Forelimb muscle (tissue), 1 donor: Measurements from ENCODE around the gene FAM187B. TPM values are rescaled to one million over a fixed set of nuclear protein-coding genes. Genes with fewer than 3 reads are reported as not detected.

ENCODE experiments used
- DNase-seq: peaks from one replicate; pipeline ENCODE4 v3.0.0-alpha.2; 2013; ENCODE audit warnings: low read depth
- polyA plus RNA-seq: library from polyadenylated mRNA; unstranded; fragments of 120-200 nt; gene quantifications from one replicate; pipeline ENCODE4 v1.2.1, GENCODE V29; 2013; ENCODE audit not compliant: insufficient read length

FAM187B gene
- polyA plus RNA-seq, 1 donor, result not detected

DNA sequence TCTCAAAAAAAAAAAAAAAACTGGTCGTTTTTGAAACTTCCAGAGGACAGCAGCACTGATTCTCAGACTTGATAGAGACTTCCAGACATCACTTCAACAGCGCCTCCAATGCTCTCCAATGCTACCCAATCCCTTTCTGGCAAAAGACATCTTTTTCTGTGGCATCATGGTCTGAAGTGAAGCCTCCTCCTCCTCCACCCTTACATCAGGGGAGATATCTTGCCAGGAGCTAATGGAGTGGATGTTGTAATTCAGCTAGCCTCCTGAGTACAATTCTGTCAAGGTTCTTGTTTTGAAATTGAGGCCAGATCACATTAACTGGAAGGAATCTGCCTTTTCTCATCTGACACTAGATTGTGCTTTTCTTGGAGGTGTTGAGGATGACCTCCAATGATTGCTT, 49.8 kb downstream of the FAM187B start:
- no peak for DNase-seq

DNA sequence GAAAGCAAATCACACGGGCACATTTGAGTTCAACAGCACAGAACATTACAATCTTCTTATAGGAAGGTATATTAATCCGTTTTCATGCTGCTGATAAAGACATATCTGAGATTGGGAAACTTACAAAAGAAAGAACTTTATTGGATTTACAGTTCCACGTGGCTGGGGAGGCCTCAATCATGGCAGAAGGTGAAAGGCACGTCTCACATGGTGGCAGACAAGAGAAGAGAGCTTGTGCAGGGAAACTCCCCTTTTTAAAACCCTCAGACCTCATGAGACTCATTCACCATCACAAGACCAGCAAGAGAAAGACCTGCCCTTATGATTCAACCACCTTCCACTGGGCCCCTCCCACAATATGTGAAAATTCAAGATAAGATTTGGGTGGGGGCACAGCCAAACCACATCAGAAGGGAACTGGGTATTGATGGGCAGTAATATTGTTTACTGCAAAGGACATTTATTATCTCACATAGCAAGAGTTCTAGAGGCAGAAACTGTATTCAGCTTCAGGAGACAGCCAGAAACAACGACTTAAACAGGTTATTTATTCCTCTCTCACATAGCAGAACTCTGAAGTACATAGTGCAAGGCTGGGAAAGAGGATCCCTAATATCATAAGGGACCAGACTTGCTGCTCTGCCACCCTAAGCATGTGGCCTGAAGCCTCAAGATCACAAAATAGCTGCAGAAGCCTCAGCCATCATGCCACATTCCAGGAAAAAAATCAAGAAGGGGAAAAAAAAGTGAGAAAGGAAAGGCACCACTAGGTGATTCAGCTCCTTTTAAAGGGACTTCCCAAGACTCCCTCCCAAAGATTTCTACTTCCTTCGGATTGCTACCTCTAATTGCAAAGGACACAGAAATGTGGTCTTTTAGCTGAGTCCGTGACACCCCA, 50.9 kb downstream of the FAM187B start:
- DNase-seq, result no peak

DNA sequence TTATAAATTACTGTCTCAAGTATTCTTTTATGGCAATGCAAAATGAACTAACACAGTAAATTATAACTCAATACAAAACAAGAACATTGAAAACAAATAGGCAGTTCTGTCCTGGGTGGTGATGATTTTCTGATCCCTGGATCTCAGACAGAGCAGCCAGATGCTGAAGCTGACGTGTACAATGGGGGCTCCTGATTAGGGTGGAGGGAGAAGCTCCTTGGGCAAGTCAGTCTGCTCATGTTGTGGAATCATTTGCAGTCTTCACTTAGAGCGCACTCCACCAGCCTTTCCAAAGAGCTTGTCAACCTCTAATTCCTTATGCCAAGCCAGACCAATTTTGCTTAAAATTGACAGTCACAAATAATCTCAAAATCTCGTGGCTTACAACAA, 52.4 kb downstream of the FAM187B start:
- no peak for DNase-seq

Other genes starting within 250 kb of the FAM187B start
- 41.0 TPM for gene GRAMD1A, start 228.4 kb downstream of the FAM187B start, polyA plus RNA-seq
- 6.3 TPM for gene SCN1B, start 198.3 kb downstream of the FAM187B start, polyA plus RNA-seq
- 0.23 TPM for gene HPN, start 187.0 kb downstream of the FAM187B start, polyA plus RNA-seq
- 0.42 TPM for gene FXYD3, start 112.9 kb downstream of the FAM187B start, polyA plus RNA-seq
- 9.0 TPM for gene LGI4, start 93.7 kb downstream of the FAM187B start, polyA plus RNA-seq
- 261 TPM for gene FXYD1, start 89.9 kb downstream of the FAM187B start, polyA plus RNA-seq
- gene FXYD7, start 85.5 kb downstream of the FAM187B start, polyA plus RNA-seq, result 1.0 TPM
- 16.2 TPM for gene FXYD5, start 74.0 kb downstream of the FAM187B start, polyA plus RNA-seq
- gene LSR, start 20.3 kb upstream of the FAM187B start, polyA plus RNA-seq, result 3.7 TPM
- 100 TPM for gene USF2, start 40.2 kb upstream of the FAM187B start, polyA plus RNA-seq
- 0.15 TPM for gene HAMP, start 53.8 kb upstream of the FAM187B start, polyA plus RNA-seq
- gene MAG, start 63.4 kb upstream of the FAM187B start, polyA plus RNA-seq, result 0.33 TPM
- 0.82 TPM for gene CD22, start 100.4 kb upstream of the FAM187B start, polyA plus RNA-seq
- not detected for gene FFAR1, start 119.2 kb upstream of the FAM187B start, polyA plus RNA-seq
- 0.08 TPM for gene FFAR3, start 129.7 kb upstream of the FAM187B start, polyA plus RNA-seq
- gene GPR42, start 142.3 kb upstream of the FAM187B start, polyA plus RNA-seq, result not detected
- 0.09 TPM for gene FFAR2, start 219.5 kb upstream of the FAM187B start, polyA plus RNA-seq